WTC11 (cell line): ENCODE results near the gene ECT2L. TPM values are rescaled to one million over a fixed set of nuclear protein-coding genes. Genes with fewer than 3 reads are reported as not detected.
"Not testable (repeated sequence)": the region's sequence is repeated elsewhere in the genome, so short reads cannot be mapped to it uniquely, and the experiment has no call there.

ENCODE experiments used
- ATAC-seq: fragments of 200-7000 bp; cut with Tn5 transposase; 2 replicates; pipeline ENCODE4 v1.10.0; 2021; ENCODE audit warnings: mild to moderate bottlenecking, moderate library complexity
- CTCF ChIA-PET: fragments of 300-600 bp; sonication (Branson Sonifier 250); formaldehyde crosslinking; loops from one replicate; lab custom pipeline; 2021; ENCODE audit warnings: antibody characterized with exemption; lab: Charles Lee
- POLR2A ChIA-PET: fragments of 350-600 bp; sonication (Branson Sonifier 250); formaldehyde crosslinking; loops from one replicate; lab custom pipeline; 2021; ENCODE audit warnings: antibody characterized with exemption; lab: Charles Lee
- DNase-seq: peaks from one replicate; pipeline ENCODE4 v3.0.0; 2021; ENCODE audit warnings: low spot score
- H3K27ac Mint-ChIP-seq: 2 replicates; pipeline ENCODE4 v1.8.0; 2021; ENCODE audit warnings: mixed read lengths
- H3K27me3 Mint-ChIP-seq: 2 replicates; pipeline ENCODE4 v1.8.0; 2021; ENCODE audit warnings: low read depth, mild to moderate bottlenecking, moderate library complexity, mixed read lengths
- H3K36me3 Mint-ChIP-seq: 2 replicates; pipeline ENCODE4 v1.8.0; 2021; ENCODE audit warnings: mixed read lengths
- H3K4me1 Mint-ChIP-seq: 2 replicates; pipeline ENCODE4 v1.8.0; 2022; ENCODE audit warnings: mixed read lengths
- H3K4me3 Mint-ChIP-seq: 2 replicates; pipeline ENCODE4 v1.8.0; 2021; ENCODE audit warnings: mild to moderate bottlenecking, moderate library complexity, mixed read lengths
- H3K9me3 Mint-ChIP-seq: 2 replicates; pipeline ENCODE4 v1.8.0; 2021; ENCODE audit warnings: mixed read lengths
- CBFB ChIP-seq: sonication (generic); formaldehyde crosslinking; IDR thresholded peaks from 2 replicates; pipeline ENCODE4 v1.8.1; 2022; ENCODE audit warnings: mild to moderate bottlenecking, low read depth, missing genetic modification reagents
- CREM ChIP-seq: sonication (generic); formaldehyde crosslinking; IDR thresholded peaks from 2 replicates; pipeline ENCODE4 v1.8.1; 2022; ENCODE audit warnings: mild to moderate bottlenecking, missing genetic modification reagents, moderate library complexity
- ELF4 ChIP-seq: sonication (generic); formaldehyde crosslinking; IDR thresholded peaks from 2 replicates; pipeline ENCODE4 v1.8.1; 2022; ENCODE audit warnings: low read depth, mild to moderate bottlenecking, moderate library complexity, missing genetic modification reagents
- EMX1 ChIP-seq: fragments of 250-450 bp; sonication (Bioruptor Pico); IDR thresholded peaks from 2 replicates; pipeline ENCODE4 v1.8.0; 2021; ENCODE audit warnings: mild to moderate bottlenecking
- ERG ChIP-seq: fragments of 250-450 bp; sonication (Bioruptor Pico); IDR thresholded peaks from 2 replicates; pipeline ENCODE4 v1.8.0; 2021; ENCODE audit warnings: mild to moderate bottlenecking
- FOXK1 ChIP-seq: sonication (generic); formaldehyde crosslinking; IDR thresholded peaks from 2 replicates; pipeline ENCODE4 v1.8.0; 2022; ENCODE audit warnings: mild to moderate bottlenecking, moderate library complexity, missing genetic modification reagents
- HMGA2 ChIP-seq: fragments of 250-450 bp; sonication (Bioruptor Pico); IDR thresholded peaks from 2 replicates; pipeline ENCODE4 v1.4.0; 2021; ENCODE audit warnings: mild to moderate bottlenecking, moderate library complexity
- MYBL2 ChIP-seq: sonication (generic); formaldehyde crosslinking; IDR thresholded peaks from 2 replicates; pipeline ENCODE4 v1.8.1; 2023; ENCODE audit warnings: mild to moderate bottlenecking, moderate library complexity, missing genetic modification reagents
- NFATC4 ChIP-seq: fragments of 250-450 bp; sonication (Bioruptor Pico); IDR thresholded peaks from 2 replicates; pipeline ENCODE4 v1.9.0; 2021; ENCODE audit warnings: mild to moderate bottlenecking
- RORB ChIP-seq: fragments of 250-450 bp; sonication (Bioruptor Pico); IDR thresholded peaks from 2 replicates; pipeline ENCODE4 v1.9.0; 2021; ENCODE audit warnings: mild to moderate bottlenecking
- SP1 ChIP-seq: sonication (generic); formaldehyde crosslinking; conservative IDR thresholded peaks from 2 replicates; pipeline ENCODE4 v1.8.1; 2022; ENCODE audit warnings: missing genetic modification reagents
- TCF7 ChIP-seq: sonication (generic); formaldehyde crosslinking; IDR thresholded peaks from 2 replicates; pipeline ENCODE4 v1.8.0; 2022; ENCODE audit warnings: mild to moderate bottlenecking, low read depth, missing genetic modification reagents, moderate library complexity
- TEAD4 ChIP-seq: sonication (generic); formaldehyde crosslinking; IDR thresholded peaks from 2 replicates; pipeline ENCODE4 v1.8.0; 2022; ENCODE audit warnings: mild to moderate bottlenecking, missing genetic modification reagents
- ZBTB21 ChIP-seq: sonication (generic); formaldehyde crosslinking; IDR thresholded peaks from 2 replicates; pipeline ENCODE4 v1.8.1; 2023; ENCODE audit warnings: mild to moderate bottlenecking, missing genetic modification reagents, borderline replicate concordance
- ZNF121 ChIP-seq: sonication (generic); formaldehyde crosslinking; IDR thresholded peaks from 2 replicates; pipeline ENCODE4 v1.8.0; 2023; ENCODE audit warnings: missing genetic modification reagents
- ZNF416 ChIP-seq: fragments of 250-450 bp; sonication (Bioruptor Pico); IDR thresholded peaks from 2 replicates; pipeline ENCODE4 v1.9.0; 2021; ENCODE audit warnings: mild to moderate bottlenecking, inconsistent platforms
- total RNA-seq: library from RNA; stranded (reverse); gene quantifications from 3 replicates; pipeline ENCODE4 v1.2.3, GENCODE V29; 2021
- TF ChIP-seq, protein P1 (sequence below): sonication (generic); formaldehyde crosslinking; IDR thresholded peaks from 2 replicates; pipeline ENCODE4 v1.8.0; 2022; ENCODE audit warnings: missing genetic modification reagents

Gene ECT2L
- total RNA-seq, 1 experiment from 2014 or later: not detected

DNA sequence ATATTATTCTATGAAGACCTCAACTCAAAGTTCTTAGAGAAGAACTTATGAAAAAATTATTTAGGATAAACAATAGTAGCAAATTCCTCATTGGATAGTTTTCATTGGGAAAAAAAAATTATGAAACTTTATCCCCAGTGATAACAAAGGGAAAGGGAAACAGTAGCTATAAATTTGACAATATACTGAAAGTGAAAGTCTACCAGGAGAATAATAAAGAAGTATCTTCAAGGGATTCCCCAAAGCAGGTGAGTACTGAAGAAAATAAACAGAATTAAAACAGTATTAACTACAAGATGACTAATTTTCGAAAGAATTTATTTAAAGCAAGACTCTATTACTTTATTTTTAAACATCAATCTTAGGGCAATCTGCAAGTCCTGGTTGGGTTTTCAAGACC is 135.8 kb downstream of the ECT2L start:
- ATAC-seq (no peak), DNase-seq (no peak)
- Mint-ChIP-seq H3K4me3 (no peak overlapping the region), H3K4me1 (peaks cover 7% of the 10 kb centered on the region), H3K36me3 (peaks cover 13% of the 10 kb centered on the region), H3K27ac (no peak overlapping the region), H3K9me3 (peaks cover 10% of the 10 kb centered on the region), H3K27me3 (no peaks in the 10 kb centered on the region)
- POLR2A ChIA-PET: interaction anchor here (0.6 kb wide), 1 partner anchor 43 kb away, joined by 3 read pairs; no protein-coding TSS in a partner anchor
- CTCF ChIA-PET: no interaction called here
- TF ChIP-seq TEAD4 (CRISPR knock-in tag): no peak

DNA sequence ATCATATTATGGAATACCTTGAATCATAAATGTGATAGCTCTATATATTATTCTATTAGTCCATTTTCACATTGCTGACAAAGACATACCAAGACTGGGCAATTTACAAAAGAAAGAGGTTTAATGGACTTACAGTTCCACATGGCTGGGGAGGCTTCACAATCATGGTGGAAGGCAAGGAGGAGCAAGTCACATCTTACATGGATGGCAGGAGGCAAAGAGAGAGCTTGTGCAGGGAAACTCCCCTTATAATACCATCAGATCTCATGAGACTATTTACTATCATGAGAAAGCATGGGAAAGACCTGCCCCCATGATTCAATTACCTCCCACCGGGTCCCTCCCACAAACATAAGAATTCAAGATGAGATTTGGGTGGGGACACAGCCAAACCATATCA is 141.0 kb downstream of the ECT2L start:
- H3K27ac Mint-ChIP-seq, H3K27me3 Mint-ChIP-seq, ATAC-seq, H3K4me1 Mint-ChIP-seq, H3K4me3 Mint-ChIP-seq, CTCF ChIA-PET, DNase-seq, POLR2A ChIA-PET: not testable (repeated sequence)
- H3K9me3 Mint-ChIP-seq: peaks cover 29% of the 10 kb centered on the region
- peaks cover 54% of the 10 kb centered on the region for H3K36me3 Mint-ChIP-seq

- H3K4me3 Mint-ChIP-seq: no peak overlapping the region
- no peak for DNase-seq
- ChIA-PET POLR2A (interaction anchor here (0.6 kb wide), 1 partner anchor 813 kb away, joined by 11 read pairs; no protein-coding TSS in a partner anchor), CTCF (no interaction called here)
- H3K27ac Mint-ChIP-seq: no peak overlapping the region
- TF ChIP-seq HMGA2 (CRISPR knock-in tag) (no peak), ZNF121 (no peak), ERG (no peak), ZBTB21 (CRISPR knock-in tag) (no peak), CREM (CRISPR knock-in tag) (no peak), ZNF416 (CRISPR knock-in tag) (no peak), RORB (CRISPR knock-in tag) (no peak), NFATC4 (CRISPR knock-in tag) (no peak), MYBL2 (CRISPR knock-in tag) (no peak), FOXK1 (no peak), SP1 (CRISPR knock-in tag) (no peak), EMX1 (CRISPR knock-in tag) (no peak), TCF7 (CRISPR knock-in tag) (no peak), CBFB (CRISPR knock-in tag) (no peak)
- TF ChIP-seq, protein P1, sequence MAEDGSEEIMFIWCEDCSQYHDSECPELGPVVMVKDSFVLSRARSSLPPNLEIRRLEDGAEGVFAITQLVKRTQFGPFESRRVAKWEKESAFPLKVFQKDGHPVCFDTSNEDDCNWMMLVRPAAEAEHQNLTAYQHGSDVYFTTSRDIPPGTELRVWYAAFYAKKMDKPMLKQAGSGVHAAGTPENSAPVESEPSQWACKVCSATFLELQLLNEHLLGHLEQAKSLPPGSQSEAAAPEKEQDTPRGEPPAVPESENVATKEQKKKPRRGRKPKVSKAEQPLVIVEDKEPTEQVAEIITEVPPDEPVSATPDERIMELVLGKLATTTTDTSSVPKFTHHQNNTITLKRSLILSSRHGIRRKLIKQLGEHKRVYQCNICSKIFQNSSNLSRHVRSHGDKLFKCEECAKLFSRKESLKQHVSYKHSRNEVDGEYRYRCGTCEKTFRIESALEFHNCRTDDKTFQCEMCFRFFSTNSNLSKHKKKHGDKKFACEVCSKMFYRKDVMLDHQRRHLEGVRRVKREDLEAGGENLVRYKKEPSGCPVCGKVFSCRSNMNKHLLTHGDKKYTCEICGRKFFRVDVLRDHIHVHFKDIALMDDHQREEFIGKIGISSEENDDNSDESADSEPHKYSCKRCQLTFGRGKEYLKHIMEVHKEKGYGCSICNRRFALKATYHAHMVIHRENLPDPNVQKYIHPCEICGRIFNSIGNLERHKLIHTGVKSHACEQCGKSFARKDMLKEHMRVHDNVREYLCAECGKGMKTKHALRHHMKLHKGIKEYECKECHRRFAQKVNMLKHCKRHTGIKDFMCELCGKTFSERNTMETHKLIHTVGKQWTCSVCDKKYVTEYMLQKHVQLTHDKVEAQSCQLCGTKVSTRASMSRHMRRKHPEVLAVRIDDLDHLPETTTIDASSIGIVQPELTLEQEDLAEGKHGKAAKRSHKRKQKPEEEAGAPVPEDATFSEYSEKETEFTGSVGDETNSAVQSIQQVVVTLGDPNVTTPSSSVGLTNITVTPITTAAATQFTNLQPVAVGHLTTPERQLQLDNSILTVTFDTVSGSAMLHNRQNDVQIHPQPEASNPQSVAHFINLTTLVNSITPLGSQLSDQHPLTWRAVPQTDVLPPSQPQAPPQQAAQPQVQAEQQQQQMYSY (CRISPR knock-in tag): no peak
- peaks cover 18% of the 10 kb centered on the region for H3K4me1 Mint-ChIP-seq
- H3K36me3 Mint-ChIP-seq: peaks cover 44% of the 10 kb centered on the region
- no peaks in the 10 kb centered on the region for H3K27me3 Mint-ChIP-seq
- ATAC-seq: no peak
- H3K9me3 Mint-ChIP-seq: peaks cover 4% of the 10 kb centered on the region
These were observed 147.3 kb downstream of the ECT2L start for GRCh38 chr6:138943089-138943625.

DNA sequence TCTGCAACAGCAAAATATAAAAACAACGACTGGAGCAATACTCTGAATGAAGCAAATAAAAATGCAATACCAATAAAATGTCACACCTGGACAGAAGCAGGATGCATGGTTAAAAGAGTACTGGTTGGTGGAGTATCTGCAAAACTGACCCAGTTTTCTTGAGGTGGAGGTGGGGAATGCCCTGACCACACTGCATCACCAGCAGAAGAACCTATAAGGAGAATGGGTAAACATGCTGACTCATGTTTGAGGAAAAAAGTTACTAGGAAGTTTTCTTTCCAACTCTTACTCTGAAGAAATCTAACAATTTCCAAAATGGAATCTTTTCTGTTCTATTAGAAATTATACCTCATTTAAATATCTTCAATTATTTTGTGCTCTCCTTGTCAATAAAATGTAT is 148.5 kb downstream of the ECT2L start:
- Mint-ChIP-seq H3K27me3 (no peaks in the 10 kb centered on the region), H3K4me1 (peaks cover 31% of the 10 kb centered on the region), H3K36me3 (peaks cover 35% of the 10 kb centered on the region), H3K9me3 (no peaks in the 10 kb centered on the region), H3K27ac (no peak overlapping the region), H3K4me3 (no peak overlapping the region)
- no peak for TF ChIP-seq ELF4 (CRISPR knock-in tag)
- DNase-seq (no peak), ATAC-seq (no peak)
- POLR2A ChIA-PET: no interaction called here
- CTCF ChIA-PET: no interaction called here
